GM18499 (cell line): Measurements from ENCODE around the gene NDUFA9.

Source experiments
- ATAC-seq: cut with Tn5 transposase; IDR thresholded peaks from one replicate; pipeline ENCODE4 v1.9.1; 2021; ENCODE audit warnings: moderate number of reproducible peaks; ENCODE audit not compliant: insufficient read depth, unreplicated experiment

Gene NDUFA9

GRCh38 chr12:4685317-4685716 lies 36.4 kb downstream of the NDUFA9 start:
- no peak for ATAC-seq

- no peak for ATAC-seq
Measured at GRCh38 chr12:4690760-4691159, 41.8 kb downstream of the NDUFA9 start.
